HCT116 (cell line): ENCODE data around the gene ACTRT2. TPM values are rescaled to one million over a fixed set of nuclear protein-coding genes. Genes with fewer than 3 reads are reported as not detected.

Experiments
- ATAC-seq: fragments of 200-7000 bp; cut with Tn5 transposase; 2 replicates; pipeline ENCODE4 v1.9.1; 2020; ENCODE audit warnings: mild to moderate bottlenecking, moderate library complexity
- BruUV-seq: library from RNA; stranded (reverse); fragments of 400-500 nt; replicated peaks from 2 replicates; lab custom pipeline; 2021; lab: Mats Ljungman, UMichigan
- CTCF ChIA-PET: fragments of 300-600 bp; sonication (Branson Sonifier 250); formaldehyde crosslinking; loops from one replicate; lab custom pipeline; 2021; ENCODE audit warnings: antibody characterized with exemption; lab: Charles Lee
- POLR2A ChIA-PET: fragments of 300-600, 350-600 bp; sonication (Branson Sonifier 250); formaldehyde crosslinking; loops from one replicate; lab custom pipeline; 2021; ENCODE audit warnings: antibody characterized with exemption; lab: Charles Lee
- RAD21 ChIA-PET, 2 experiments: fragments of 300-600 bp; sonication (Branson Sonifier 250); formaldehyde crosslinking; loops; one replicate each; lab custom pipeline; 2023; ENCODE audit warnings: low total read pairs in 2 of 2; ENCODE audit not compliant: uncharacterized antibody in 2 of 2, unreplicated experiment in 2 of 2, low non-redundant PET in 1 of 2; lab: Charles Lee
- DNase-seq: peaks from one replicate; pipeline ENCODE4 v3.0.0-alpha.2; 2010; ENCODE audit warnings: low read depth, low spot score
- H2AFZ ChIP-seq: fragments of 200-600 bp; shearing (Covaris generic), sonication (generic); 2 replicates; pipeline ENCODE4 v1.6.1; 2017; ENCODE audit warnings: low read depth, mixed run types, mixed read lengths, antibody characterized with exemption, low read length; ENCODE audit not compliant: poor library complexity, severe bottlenecking
- H3K27ac ChIP-seq: 2 replicates; pipeline ENCODE4 v1.5.1; 2012; ENCODE audit warnings: low read depth, low read length
- H3K27me3 ChIP-seq: fragments of 200-600 bp; sonication (generic); 2 replicates; pipeline ENCODE4 v1.6.1; 2016; ENCODE audit warnings: mixed run types, low read length, mixed read lengths; ENCODE audit not compliant: insufficient read depth
- H3K36me3 ChIP-seq, 2 experiments: fragments of 200-500 bp in 1 of 2; fragments of 200-600 bp in 1 of 2; sonication (Bioruptor generic) in 1 of 2; sonication (generic) in 1 of 2; 2 replicates each; pipeline versions ENCODE4 v1.5.1 to v1.6.1; 2014 to 2016; ENCODE audit warnings: low read length in 2 of 2, inconsistent platforms in 1 of 2, mixed read lengths in 1 of 2, mixed run types in 1 of 2; ENCODE audit not compliant: insufficient read depth in 2 of 2, control insufficient read depth in 1 of 2
- H3K4me1 ChIP-seq, 2 experiments: fragments of 200-600 bp in 1 of 2; sonication (generic) in 1 of 2; 2 replicates each; pipeline versions ENCODE4 v1.5.1 to v1.6.1; 2012 to 2017; ENCODE audit warnings: low read length in 2 of 2, inconsistent platforms in 1 of 2, mild to moderate bottlenecking in 1 of 2, mixed read lengths in 1 of 2, mixed run types in 1 of 2, moderate library complexity in 1 of 2; ENCODE audit not compliant: insufficient read depth in 2 of 2, control insufficient read depth in 1 of 2
- H3K4me2 ChIP-seq: fragments of 200-600 bp; sonication (generic); 2 replicates; pipeline ENCODE4 v1.6.1; 2017; ENCODE audit warnings: mixed run types, low read length, mixed read lengths
- H3K4me3 ChIP-seq, 2 experiments: fragments of 200-600 bp in 1 of 2; sonication (generic) in 1 of 2; replicated peaks in 1 of 2; 2 replicates each; pipeline ENCODE4 v1.5.1; 2011 to 2016; ENCODE audit warnings: low read length in 2 of 2, control low read depth in 1 of 2, low read depth in 1 of 2, mild to moderate bottlenecking in 1 of 2, mixed read lengths in 1 of 2, mixed run types in 1 of 2
- H3K79me2 ChIP-seq: fragments of 200-600 bp; sonication (generic); 2 replicates; pipeline ENCODE4 v1.6.1; 2017; ENCODE audit warnings: mild to moderate bottlenecking, mixed run types, low read length, moderate library complexity, mixed read lengths; ENCODE audit not compliant: insufficient read depth
- H3K9ac ChIP-seq: fragments of 200-600 bp; sonication (generic); 2 replicates; pipeline ENCODE4 v1.6.1; 2016; ENCODE audit warnings: low read length, mixed read lengths
- H3K9me2 ChIP-seq: fragments of 200-600 bp; sonication (generic), shearing (Covaris generic); 2 replicates; pipeline ENCODE4 v1.6.1; 2017; ENCODE audit warnings: mixed run types, mild to moderate bottlenecking, moderate library complexity; ENCODE audit not compliant: insufficient read depth
- H3K9me3 ChIP-seq, 2 experiments: fragments of 200-500 bp in 1 of 2; fragments of 200-600 bp in 1 of 2; sonication (Bioruptor generic) in 1 of 2; sonication (generic) in 1 of 2; 2 replicates each; pipeline ENCODE4 v1.6.1; 2014 to 2017; ENCODE audit warnings: low read length in 2 of 2, mixed read lengths in 2 of 2, inconsistent platforms in 1 of 2, low read depth in 1 of 2, mild to moderate bottlenecking in 1 of 2, mixed run types in 1 of 2, moderate library complexity in 1 of 2; ENCODE audit not compliant: control insufficient read depth in 1 of 2, insufficient read depth in 1 of 2
- H4K20me1 ChIP-seq: fragments of 200-600 bp; sonication (generic), shearing (Covaris generic); 2 replicates; pipeline ENCODE4 v1.6.1; 2017; ENCODE audit warnings: mixed run types, mild to moderate bottlenecking, moderate library complexity; ENCODE audit not compliant: insufficient read depth
- CTCF ChIP-seq, 3 experiments: fragments of 200-600 bp in 1 of 3; sonication (generic) in 1 of 3; IDR thresholded peaks in 2 of 3; conservative IDR thresholded peaks in 1 of 3; 2 replicates each; pipeline ENCODE4 v1.5.1; 2012 to 2017; ENCODE audit warnings: low read depth in 2 of 3, low read length in 2 of 3, antibody characterized with exemption in 1 of 3, borderline replicate concordance in 1 of 3, control low read depth in 1 of 3, mild to moderate bottlenecking in 1 of 3, mixed read lengths in 1 of 3, mixed run types in 1 of 3, moderate library complexity in 1 of 3; ENCODE audit not compliant: insufficient read depth in 1 of 3
- EGR1 ChIP-seq: IDR thresholded peaks from 2 replicates; pipeline ENCODE4 v1.6.1; 2012; ENCODE audit warnings: low read depth
- ELF1 ChIP-seq: IDR thresholded peaks from 2 replicates; pipeline ENCODE4 v1.6.1; 2012; ENCODE audit warnings: low read depth, borderline replicate concordance
- EZH2 ChIP-seq: fragments of 200-600 bp; sonication (generic); IDR thresholded peaks from 2 replicates; pipeline ENCODE4 v1.6.1; 2017; ENCODE audit warnings: antibody characterized with exemption, mixed run types
- EZH2phosphoT487 ChIP-seq: fragments of 200-600 bp; IDR thresholded peaks from 2 replicates; pipeline ENCODE4 v1.6.1; 2018; ENCODE audit warnings: antibody characterized with exemption, borderline replicate concordance
- FOSL1 ChIP-seq: IDR thresholded peaks from 2 replicates; pipeline ENCODE4 v1.6.1; 2012; ENCODE audit warnings: low read depth
- POLR2A ChIP-seq: IDR thresholded peaks from 2 replicates; pipeline ENCODE4 v1.7.0; 2011; ENCODE audit warnings: borderline replicate concordance; ENCODE audit not compliant: insufficient read depth, insufficient read length; ENCODE audit errors: extremely low read depth
- POLR2AphosphoS5 ChIP-seq: IDR thresholded peaks from 2 replicates; pipeline ENCODE4 v1.6.1; 2011; ENCODE audit warnings: mild to moderate bottlenecking, low read depth, low read length, moderate library complexity
- REST ChIP-seq: IDR thresholded peaks from 2 replicates; pipeline ENCODE4 v1.6.1; 2012; ENCODE audit warnings: low read depth
- SRF ChIP-seq: IDR thresholded peaks from 2 replicates; pipeline ENCODE4 v1.6.1; 2012; ENCODE audit warnings: low read depth
- YY1 ChIP-seq: IDR thresholded peaks from 2 replicates; pipeline ENCODE4 v1.6.1; 2011; ENCODE audit warnings: low read length, low read depth, moderate library complexity, mild to moderate bottlenecking; ENCODE audit not compliant: insufficient replicate concordance; ENCODE audit errors: extremely low read depth
- ZBTB33 ChIP-seq: IDR thresholded peaks from 2 replicates; pipeline ENCODE4 v1.6.1; 2011; ENCODE audit warnings: mild to moderate bottlenecking, low read length, moderate library complexity; ENCODE audit not compliant: insufficient replicate concordance; ENCODE audit errors: extremely low read depth
- ZFX ChIP-seq: fragments of 450-650 bp; IDR thresholded peaks from 2 replicates; pipeline ENCODE4 v1.6.1; 2017
- ZNF274 ChIP-seq: fragments of 200-500 bp; sonication (Bioruptor generic); IDR thresholded peaks from 2 replicates; pipeline ENCODE4 v1.6.1; 2014; ENCODE audit warnings: mild to moderate bottlenecking, low read depth, low read length, inconsistent platforms
- intact Hi-C: fragments of 100-400 bp; cut with micrococcal nuclease; formaldehyde crosslinking; loops from 2 replicates; pipeline ENCODE4 v1.10.0; 2022
- total RNA-seq: library from RNA; stranded (reverse); gene quantifications from one replicate; pipeline ENCODE4 v1.2.1, GENCODE V29; 2021; ENCODE audit not compliant: unreplicated experiment

ACTRT2 gene
- total RNA-seq, 1 experiment from 2014 or later, result not detected

- Histone ChIP-seq H3K4me1 (no peaks in the 10 kb centered on the region), H3K36me3 (no peaks in the 10 kb centered on the region), H3K9me2 (no peaks in the 10 kb centered on the region), H3K9ac (no peak overlapping the region), H3K9me3 (peaks cover 0 to 16% of the 10 kb centered on the region in 2 experiments; a peak in 2 of 4 replicates), H3K27ac (no peak overlapping the region), H4K20me1 (no peaks in the 10 kb centered on the region), H2AFZ (no peak overlapping the region), H3K4me2 (no peak overlapping the region), H3K79me2 (no peaks in the 10 kb centered on the region), H3K4me3 (no peak overlapping the region), H3K27me3 (no peaks in the 10 kb centered on the region)
- ChIA-PET CTCF (no interaction called here), RAD21 (no interaction called here), POLR2A (no interaction called here)
- no peak for ATAC-seq
- no TSS peak for BruUV-seq
- no peak for TF ChIP-seq SRF
- no peak for TF ChIP-seq ELF1
- TF ChIP-seq REST, result no peak
- no peak for TF ChIP-seq ZFX
- no peak for TF ChIP-seq ZBTB33
- no peak for TF ChIP-seq EGR1
- TF ChIP-seq POLR2AphosphoS5, result no peak
- no peak for TF ChIP-seq ZNF274
- no peak for TF ChIP-seq EZH2phosphoT487
- no peak for TF ChIP-seq CTCF (IDR thresholded peaks at IDR 0.05 in 2 of 3, conservative IDR thresholded peaks at IDR 0.05 in 1 of 3; ENCODE audit: borderline replicate concordance in 1 of 3, insufficient read depth in 1 of 3, low read depth in 2 of 3, low read length in 2 of 3)
- no peak for TF ChIP-seq POLR2A
- no peak for TF ChIP-seq FOSL1
- no peak for TF ChIP-seq YY1
- no peak for TF ChIP-seq EZH2
- no peak for DNase-seq
- intact Hi-C loops, result no loop called here
These were observed 29.3 kb upstream of the ACTRT2 start for GRCh38 chr1:2991753-2992495.
